Sigmoid colon (tissue), 4 donors: ENCODE measurements around the gene DNAH11.

Source experiments
- CTCF ChIP-seq, 4 experiments: fragments of 450-650 bp in 3 of 4; fragments of 200-600 bp in 1 of 4; IDR thresholded peaks; one replicate each; pipeline ENCODE4 v1.5.1; 2016 to 2019; ENCODE audit warnings: antibody characterized with exemption in 4 of 4, mild to moderate bottlenecking in 3 of 4, moderate library complexity in 2 of 4
- EP300 ChIP-seq, 4 donors: sonication (generic); formaldehyde crosslinking; IDR thresholded peaks; one replicate each; pipeline ENCODE4 v1.6.1; 2017; ENCODE audit warnings: antibody characterized with exemption in 4 of 4
- POLR2A ChIP-seq, 2 donors: fragments of 450-650 bp; IDR thresholded peaks; one replicate each; pipeline ENCODE4 v1.6.1; 2016; ENCODE audit warnings: antibody characterized with exemption in 2 of 2, mild to moderate bottlenecking in 2 of 2, moderate library complexity in 2 of 2
- POLR2AphosphoS5 ChIP-seq, 4 donors: sonication (generic); formaldehyde crosslinking; IDR thresholded peaks; one replicate each; pipeline ENCODE4 v1.6.1; 2017; ENCODE audit warnings: antibody characterized with exemption in 4 of 4

GRCh38 chr7:21746949-21747348 lies 204.1 kb downstream of the DNAH11 start:
- TF ChIP-seq POLR2A (IDR thresholded peaks at IDR 0.05) (no peak), POLR2AphosphoS5 (IDR thresholded peaks at IDR 0.05) (no peak), CTCF (IDR thresholded peaks at IDR 0.05) (no peak), EP300 (IDR thresholded peaks at IDR 0.05) (no peak)
